GM19468 (cell line): ENCODE results near the gene STAT1.

Experiments used
- ATAC-seq: cut with Tn5 transposase; IDR thresholded peaks from one replicate; pipeline ENCODE4 v1.9.1; 2021; ENCODE audit warnings: mild to moderate bottlenecking, moderate library complexity, moderate number of reproducible peaks; ENCODE audit not compliant: unreplicated experiment; ENCODE audit errors: extremely low read depth

STAT1 gene

DNA sequence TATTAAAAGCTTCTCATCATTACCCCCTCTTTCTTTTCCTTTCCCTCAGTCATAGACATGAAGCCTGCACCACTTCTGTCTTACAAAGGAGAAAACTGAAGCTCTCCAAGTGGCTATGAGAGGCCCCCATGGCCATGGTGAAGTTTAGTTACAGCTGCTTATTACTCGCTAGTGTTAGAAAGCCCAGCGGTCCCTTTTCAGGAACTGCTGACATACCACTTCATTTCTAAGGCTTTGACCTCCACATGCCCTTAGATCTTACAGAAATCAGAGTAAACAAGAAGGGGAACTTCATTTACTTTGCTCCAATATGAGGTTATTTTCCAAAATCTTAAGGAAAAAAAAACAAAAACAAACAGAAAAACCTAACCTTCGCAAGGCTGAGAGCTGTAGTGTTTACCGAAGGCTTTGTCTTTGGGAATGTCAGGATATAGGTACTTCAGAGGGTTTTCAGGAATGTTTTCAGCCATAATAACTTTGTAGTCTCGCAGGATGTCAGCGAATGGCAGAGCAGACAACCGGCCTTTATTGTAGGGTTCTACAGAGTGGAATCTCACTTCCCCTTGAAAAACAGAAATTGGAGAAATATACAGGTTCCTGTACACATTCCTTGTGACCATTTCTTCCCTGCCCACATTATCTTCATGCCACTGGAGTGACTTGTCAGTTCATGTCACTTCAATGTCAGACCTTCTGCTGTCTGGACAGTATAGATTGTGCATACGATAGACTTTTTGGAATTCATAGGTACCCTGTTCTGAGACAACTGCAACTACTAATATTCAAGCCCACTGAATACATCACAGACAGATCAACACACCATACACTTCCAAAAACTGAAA, 18.8 kb upstream of the STAT1 start:
- no peak for ATAC-seq

DNA sequence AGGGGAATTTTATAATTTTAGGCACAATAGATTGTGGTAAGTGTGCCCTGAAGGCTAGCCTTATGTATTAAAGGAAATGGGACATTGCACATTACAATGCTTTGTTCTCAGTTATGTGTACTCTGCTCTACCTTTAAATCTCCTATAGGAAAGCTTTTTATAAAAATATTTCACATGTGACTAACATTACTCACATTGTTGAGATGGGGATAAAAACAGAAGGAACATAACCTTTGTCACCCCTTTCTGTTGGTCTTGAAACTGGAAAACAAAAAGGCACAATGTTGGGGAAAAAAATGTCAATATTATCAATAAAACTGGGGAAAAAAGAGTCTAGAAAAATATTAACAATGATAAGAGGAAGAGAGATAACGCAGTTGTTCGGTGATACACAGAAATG, 17.3 kb upstream of the STAT1 start:
- ATAC-seq: no peak

DNA sequence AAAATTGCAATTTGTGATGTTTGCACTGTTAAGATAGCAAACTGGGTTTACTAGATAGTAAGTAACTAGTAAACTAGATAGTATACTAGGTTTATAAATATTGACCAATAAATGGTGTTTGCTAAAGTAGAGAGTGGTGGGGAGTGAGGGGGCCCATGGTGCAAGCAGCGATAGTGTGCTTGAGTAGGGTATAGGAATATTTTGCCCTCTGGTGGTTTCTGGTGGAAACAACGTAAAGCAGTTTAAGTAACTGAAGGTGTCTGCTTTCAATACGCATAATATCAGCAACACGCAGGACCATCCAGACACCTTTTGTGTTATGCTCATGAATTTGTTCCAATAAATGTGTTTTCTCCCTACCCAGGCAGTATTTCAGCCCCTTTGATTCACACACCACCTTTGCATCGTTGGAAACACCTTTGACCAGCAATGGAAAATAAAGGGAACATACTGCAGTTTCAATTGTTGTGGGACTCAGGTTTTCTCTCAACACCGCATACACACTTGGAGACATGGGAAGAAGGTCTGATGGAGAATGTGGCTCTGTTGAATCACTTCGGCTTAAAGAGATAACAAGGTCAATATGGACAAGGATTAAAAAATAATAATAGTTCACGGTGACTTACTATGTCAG, 16.7 kb upstream of the STAT1 start:
- peak; percentile 59 for ATAC-seq

DNA sequence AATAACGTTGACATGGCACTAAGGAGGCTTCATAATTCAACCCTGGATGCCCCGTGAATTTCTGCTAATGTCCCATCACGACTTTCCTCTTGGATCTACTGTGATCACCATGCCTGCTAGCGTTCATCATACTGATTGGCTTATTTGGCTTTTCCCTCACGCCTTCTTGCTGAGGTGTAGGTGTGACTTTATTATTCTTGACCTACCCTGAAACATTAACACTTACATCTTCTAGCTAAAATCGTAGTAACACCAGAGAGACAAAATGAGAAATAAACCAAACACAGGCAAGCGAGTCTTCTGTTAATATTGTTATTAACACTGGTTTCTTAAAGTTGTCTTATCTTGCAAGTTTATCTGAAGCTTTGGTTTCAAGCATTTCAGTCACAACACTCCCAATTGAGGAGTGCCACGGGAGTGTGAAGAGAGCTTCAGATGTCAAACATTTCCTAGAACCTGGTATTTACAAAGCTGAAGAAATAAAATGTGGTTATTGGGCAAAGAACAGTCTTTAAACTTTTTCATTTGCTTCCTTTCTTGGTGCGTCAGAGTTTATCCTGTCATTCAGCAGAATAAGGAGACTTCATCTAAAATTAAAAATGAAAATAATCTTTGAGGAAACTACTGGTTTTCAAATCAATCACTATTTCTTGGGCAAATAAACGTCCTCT, 15.4 kb upstream of the STAT1 start:
- no peak for ATAC-seq

DNA sequence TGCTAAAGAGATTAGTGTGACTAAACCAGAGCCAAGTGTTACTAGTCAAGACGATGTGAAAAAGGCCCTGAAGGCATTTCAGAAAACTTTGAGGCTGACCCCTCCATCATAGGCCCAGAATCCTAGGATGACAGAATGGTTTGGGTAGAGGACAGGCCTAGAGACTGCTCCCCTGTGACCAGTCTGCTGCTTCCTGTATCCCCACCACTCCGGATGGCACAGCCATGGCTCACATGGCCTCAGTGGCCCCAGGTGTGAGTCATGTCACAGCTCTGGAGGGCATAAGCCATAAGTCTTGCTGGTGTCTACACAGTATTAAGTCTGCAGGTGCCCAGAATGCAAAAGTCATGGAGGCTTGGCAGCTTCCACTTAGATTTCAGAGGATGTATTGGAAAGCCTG, 12.4 kb upstream of the STAT1 start:
- ATAC-seq: no peak

DNA sequence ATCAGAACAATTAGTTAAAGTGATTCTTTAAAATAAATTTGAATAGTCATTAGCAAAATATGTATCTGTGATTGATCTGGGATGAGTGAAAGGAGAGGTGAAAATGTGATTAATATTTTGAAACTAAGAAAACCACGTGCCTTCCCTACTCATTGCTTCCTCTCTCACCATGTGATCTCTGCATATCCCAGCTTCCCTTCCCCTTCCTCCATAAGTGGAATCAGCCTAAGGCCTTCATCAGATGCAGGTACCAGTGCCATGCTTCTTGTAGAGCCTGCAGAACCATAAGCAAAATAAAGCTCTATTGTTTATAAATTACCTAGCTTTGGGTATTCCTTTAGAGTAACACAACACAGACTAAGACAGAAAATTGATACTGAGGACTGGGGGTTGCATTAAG, 11.2 kb upstream of the STAT1 start:
- no peak for ATAC-seq

DNA sequence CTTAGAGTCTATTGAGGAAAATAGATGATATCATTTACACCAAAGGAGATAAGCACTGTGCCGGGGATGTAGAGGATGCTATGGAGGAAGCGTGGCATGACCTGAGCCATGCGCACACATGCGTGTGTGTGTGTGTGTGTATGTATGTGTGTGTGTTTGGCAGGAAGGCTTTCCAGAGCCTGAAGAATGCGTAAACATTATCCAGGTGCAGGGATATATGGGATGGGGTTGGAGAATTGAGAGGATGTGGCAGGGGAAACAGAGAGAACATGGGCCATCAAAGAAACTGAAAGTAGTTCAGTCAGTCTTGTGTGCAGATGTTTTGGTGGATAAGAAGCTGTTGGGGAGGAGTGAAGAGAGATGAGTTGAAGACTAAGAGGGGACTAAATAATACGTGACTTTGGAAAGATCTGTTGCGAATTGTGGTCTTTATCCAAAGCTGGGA, 9.3 kb upstream of the STAT1 start:
- no peak for ATAC-seq

DNA sequence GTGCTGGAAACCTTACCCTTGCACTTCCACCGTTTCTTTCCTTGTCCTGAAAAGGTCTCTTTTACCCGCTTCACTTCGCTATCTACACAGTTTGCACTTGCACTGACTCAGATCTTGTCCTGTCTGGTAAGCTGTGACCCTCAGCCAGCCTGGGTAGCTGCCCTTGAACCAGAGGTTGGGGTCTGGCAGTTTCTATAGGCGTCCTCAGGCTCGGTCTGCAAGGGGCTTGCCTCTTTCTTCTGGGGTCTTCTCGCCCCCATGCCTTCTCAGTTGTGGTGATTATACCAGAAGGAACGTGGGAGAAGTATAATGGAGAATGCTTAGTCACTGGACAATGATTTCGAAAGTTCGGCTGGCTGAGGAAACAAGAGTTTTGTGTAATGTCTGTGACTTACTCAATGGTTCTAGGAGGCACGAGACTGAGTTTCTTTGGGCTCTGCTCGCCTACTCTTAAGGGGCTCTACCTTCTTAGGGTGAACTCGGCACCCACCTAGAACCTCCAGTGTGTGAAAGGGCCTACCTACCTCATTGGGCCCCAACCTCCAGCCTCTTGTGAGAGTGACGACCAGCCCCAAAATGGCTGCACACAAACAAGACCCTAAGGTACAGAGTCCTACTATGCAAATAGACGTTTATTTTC, 6.9 kb upstream of the STAT1 start:
- no peak for ATAC-seq

DNA sequence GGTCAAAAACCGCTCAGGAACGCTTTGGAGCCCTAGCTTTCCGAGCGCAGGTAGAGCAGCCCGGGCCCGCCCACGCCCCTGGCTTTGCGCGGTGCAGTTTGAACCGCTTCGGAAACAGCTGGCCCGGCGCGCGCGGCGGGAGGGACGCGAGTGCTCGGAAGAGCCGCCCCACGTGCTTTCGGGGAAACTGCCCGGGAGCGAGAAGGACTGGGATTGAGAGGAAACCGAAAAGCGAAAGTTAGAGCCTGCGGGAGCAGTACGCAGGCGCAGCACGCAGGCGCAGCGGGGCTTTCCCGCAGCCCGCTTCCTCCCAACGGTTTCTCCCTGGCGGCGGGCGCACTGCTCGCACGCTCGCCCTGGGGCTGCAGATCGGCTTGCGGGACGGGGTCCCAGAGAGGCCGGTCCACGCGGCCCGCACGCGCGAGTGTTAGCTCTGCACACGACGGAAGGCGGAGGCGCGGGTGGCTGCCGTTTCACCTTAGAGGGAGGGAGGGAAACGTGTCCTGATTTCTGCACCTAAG, 6.3 kb upstream of the STAT1 start:
- ATAC-seq: peak; percentile 63

DNA sequence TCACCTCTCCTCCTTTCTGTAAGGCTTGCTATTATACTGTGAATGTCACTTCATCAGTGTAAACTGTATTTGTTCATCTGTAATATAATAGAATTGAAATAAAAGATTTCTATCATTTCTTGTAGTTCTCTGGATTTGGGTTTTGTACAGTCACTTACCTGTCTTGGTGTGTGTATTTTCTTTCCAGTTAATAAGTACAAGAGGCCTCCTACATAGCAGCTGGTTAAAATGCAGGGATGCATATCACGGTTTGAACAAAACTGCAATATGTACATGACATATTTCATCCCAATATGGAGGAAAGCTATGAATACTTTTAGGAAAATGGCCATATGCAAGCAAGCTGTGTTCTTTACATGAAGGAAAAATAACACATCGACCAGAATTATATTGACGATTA, 5.4 kb upstream of the STAT1 start:
- ATAC-seq: no peak

DNA sequence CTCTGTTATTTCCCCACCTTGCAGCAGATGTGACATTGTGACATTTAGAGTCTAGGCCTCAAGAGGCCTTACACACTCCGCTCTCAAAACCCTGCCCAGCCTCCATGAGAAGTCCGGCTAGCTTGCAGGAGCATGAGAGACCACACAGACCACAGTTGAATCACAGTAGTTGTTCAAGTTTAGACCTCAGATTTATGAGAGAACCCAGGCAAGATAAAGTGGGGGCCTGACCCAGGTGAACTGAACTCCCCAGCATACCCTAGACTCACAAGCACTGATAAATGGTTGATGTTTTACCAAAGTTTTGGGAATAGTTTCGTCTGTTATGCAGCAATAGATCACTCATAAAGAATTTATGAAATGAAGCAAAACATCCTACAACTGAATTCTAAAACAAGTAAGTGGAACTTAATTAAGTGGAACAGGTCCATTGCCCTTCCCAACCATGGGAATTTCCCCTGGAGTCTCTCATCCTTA, 4.7 kb upstream of the STAT1 start:
- ATAC-seq: no peak

DNA sequence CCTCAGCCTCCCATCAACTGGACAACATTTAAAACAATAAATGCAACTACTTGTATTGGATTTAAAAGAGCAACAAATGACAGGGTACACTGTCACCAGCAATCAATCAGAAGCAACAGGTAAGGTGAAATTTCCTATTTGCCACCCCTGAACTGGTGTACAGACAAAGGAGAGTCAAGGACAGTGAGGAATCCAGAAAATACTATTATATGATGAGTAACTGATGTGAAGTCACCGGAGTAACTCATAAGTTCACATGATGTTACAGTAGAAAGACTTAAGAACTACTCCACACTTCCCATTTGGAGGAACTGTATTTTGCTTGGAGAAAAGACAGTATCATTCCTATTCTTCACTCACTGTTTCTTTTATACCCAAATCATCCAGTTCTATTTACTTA, 4.1 kb upstream of the STAT1 start:
- no peak for ATAC-seq

DNA sequence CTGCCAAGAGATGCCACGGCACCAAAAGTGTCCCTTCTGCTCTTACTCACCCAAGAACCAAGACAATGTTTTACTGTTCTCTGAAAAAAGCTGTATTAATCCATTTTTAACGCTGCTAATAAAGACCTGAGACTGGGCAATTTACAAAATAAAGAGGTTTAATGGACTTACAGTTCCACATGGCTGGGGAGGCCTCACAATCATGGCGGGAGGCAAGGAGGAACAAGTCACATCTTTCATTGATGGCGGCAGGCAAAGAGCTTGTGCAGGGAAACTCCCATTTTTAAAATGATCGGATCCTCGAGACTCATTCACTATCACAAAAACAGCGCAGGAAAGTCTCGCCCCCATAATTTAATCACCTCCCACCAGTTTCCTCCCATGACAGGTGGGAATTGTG, 1.9 kb upstream of the STAT1 start:
- no peak for ATAC-seq

DNA sequence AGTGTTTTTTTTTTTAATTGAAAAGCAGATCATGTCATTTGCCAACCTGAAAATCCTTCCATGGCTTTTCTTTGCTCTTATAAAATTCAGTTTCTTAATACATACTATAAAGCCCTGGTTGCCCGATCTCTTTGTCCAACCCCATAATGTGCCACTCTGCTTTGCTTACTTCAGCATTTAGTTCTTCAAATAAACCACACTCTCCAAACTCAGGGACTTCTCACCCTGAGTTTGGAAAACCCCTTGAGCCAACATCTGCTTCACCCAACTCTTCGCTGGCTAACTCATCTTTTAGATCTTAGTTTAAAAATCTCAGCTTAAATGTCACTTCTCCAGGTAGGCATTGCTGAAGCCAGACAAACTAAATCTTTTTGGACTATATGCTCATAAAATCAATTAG, 1.3 kb upstream of the STAT1 start:
- ATAC-seq: no peak

DNA sequence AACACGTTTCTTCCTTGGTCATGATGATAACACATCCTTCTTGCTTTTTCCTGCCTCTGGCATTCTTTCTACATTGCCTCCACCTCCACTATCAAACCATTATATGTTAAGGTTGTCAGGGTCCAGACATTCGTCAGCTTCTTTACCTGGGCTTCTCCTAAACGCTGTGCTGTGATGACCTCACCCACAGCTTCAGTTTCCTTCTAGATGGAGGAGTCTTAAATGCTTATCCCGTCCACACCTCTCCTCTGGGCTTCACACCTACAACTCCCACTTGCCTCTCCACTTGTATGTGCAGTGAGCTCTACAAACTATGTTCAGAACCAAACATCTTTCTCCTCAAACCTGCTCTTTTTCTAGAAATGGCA, 666 bp upstream of the STAT1 start:
- ATAC-seq: no peak

DNA sequence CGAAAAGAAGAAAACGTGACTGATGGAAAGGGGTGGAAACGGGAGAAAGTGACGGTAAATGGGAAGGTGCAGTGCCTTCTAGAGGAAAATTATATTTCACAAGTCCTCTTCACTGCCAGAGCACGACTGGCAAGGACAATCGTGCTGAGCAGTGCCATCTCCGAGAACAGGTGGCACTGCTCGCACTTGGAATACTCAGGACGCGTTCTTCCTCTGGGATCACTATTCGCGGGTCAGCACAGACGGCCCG, 364 bp downstream of the STAT1 start:
- no peak for ATAC-seq

DNA sequence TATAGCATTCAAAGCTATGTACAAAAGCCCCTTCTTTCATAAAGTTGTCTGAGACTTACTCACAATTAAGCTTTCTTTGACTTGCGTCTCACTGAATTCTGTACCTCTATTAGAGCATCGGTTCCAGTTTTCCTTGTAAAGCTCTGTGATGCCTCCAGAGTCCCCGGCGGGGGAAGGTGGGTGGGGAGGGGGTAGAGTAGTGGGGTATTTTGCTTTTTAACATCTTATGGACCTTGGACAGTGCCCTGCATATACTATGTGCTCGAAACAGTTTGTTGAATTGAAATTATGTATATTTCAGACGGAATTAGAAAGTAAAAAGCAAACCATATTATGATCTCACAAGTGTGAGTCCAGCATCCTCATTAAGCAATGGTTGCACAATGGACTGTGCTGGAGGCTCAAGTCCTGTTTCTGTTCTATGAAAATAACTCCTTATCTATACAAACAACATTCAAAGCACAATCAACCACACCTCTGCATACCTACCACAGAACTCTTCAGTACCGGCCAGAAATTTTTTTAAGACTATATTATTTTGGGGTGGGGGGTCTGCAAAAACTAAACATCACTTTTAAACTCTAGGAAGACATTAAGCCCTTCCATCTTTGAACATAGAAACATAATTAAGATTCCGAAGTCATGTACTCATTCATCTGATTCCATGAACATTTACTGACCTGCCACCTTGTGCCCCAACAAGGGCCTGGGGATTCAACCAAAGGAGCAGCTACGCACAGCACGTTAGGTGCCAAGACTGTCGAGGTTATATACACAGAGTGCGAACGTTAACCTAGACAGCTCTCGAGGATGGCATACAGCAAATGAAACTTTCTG, 908 bp downstream of the STAT1 start:
- ATAC-seq: no peak

DNA sequence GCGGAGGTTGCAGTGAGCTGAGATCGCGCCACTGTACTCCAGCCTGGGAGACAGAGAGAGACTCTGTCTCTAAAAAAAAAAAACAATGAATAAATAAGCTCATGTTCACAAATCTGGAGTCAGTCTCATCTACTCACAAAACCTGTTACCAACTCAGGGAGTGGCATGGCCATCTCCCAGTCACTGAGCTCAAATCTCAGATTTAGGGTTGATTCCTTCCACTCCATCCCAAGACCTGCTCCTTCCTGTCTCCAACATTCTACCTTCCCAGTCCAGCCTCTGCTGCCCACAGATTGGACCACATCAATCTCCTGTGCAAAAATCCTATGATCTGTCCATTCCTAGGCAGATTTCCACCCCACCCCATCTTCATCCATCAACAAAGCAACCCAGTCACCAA, 1.6 kb downstream of the STAT1 start:
- ATAC-seq: no peak

DNA sequence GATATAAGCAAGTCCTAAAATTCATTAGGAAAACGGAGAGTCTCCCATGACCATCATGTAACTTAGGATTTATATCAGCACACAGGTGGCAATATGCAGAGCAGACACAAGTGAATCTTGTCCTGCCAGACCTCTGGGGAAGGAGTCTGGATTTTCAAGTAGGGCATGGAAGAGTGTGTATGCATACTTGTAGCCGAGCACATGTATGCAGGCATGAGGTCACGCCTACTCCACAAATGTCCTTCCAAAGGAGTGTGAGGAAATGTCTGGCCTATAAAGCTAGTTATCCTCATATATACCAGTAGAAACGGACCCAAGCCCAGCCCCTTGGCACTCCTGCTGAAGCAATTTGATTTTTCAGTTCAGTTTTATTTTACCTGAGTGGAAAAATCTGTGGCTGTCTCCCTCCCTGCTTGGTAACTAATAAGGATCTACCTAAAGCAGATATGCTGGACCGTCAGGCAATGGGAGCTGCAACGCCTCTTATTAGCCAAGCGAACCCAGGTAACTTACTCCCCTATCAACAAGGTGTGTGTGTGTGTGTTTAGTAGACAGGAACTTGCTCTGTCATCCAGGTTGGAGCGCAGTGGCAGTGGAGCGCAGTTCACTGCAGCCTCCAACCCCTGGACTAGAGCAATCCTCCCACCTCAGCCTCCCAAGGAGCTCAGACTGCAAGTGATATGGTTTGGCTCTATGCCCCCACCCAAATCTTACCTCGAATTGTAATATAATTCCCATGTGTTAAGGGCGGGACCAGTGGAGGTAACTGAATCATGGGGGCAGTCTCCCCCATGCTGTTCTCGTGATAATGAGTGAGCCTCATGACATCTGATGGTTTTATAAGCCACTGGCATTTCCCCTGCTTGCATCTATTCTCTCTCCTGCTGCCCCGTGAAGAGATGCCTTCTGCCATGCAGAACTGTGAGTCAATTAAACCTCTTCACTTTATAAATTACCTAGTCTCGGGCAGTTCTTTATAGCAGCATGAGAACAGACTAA, 2.8 kb downstream of the STAT1 start:
- no peak for ATAC-seq
